Thyroid gland (tissue), 4 donors: ENCODE data around the gene TTC21A.

Source experiments
- CTCF ChIP-seq, 6 experiments: fragments of 200-600 bp in 3 of 6; fragments of 450-650 bp in 3 of 6; sonication (generic) in 3 of 6; IDR thresholded peaks; one replicate each; pipeline ENCODE4 v1.5.1; 2016 to 2019; ENCODE audit warnings: antibody characterized with exemption in 6 of 6, mild to moderate bottlenecking in 2 of 6, inconsistent platforms in 1 of 6, moderate library complexity in 1 of 6
- POLR2A ChIP-seq, 2 donors: fragments of 450-650 bp; IDR thresholded peaks; one replicate each; pipeline ENCODE4 v1.6.1; 2017; ENCODE audit warnings: antibody characterized with exemption in 2 of 2, mild to moderate bottlenecking in 2 of 2, moderate library complexity in 1 of 2

GRCh38 chr3:39141171-39141995 lies 33.9 kb downstream of the TTC21A start:
- TF ChIP-seq CTCF (IDR thresholded peaks at IDR 0.05) (no peak), POLR2A (IDR thresholded peaks at IDR 0.05) (peak in 1 of 2 donors; percentile 21)
